Fibroblast of skin of left quadriceps (primary cell): ENCODE data around the gene INTS4.
A peak's percentile ranks its signal among the peaks of the same experiment; 100 is the strongest.
"Not testable (repeated sequence)": the region's sequence is repeated elsewhere in the genome, so short reads cannot be mapped to it uniquely, and the experiment has no call there.

Experiments used
- DNase-seq, 2 experiments: peaks; one replicate each; pipeline ENCODE4 v3.0.0-alpha.2; 2013; ENCODE audit warnings: low read depth in 2 of 2

INTS4 gene

DNA sequence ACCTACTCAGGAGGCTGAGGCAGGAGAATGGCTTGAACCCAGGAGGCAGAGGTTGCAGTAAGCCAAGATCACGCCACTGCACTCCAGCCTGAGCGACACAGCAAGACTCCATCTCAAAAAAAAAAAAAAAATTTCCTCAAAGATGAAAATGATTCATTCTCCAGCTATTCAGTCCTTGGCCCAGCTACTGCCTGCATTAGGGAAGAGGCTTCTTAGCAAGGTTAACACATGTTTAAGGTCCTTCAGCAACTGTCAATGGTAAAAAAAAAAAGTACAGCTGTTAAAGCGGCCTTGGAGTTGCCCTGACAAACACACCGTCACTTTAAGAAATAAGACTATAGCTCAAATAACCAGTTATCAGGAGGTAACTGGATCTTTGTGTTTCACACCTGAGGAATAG, 116.2 kb downstream of the INTS4 start:
- peak; percentile 71 to 74 for DNase-seq

DNA sequence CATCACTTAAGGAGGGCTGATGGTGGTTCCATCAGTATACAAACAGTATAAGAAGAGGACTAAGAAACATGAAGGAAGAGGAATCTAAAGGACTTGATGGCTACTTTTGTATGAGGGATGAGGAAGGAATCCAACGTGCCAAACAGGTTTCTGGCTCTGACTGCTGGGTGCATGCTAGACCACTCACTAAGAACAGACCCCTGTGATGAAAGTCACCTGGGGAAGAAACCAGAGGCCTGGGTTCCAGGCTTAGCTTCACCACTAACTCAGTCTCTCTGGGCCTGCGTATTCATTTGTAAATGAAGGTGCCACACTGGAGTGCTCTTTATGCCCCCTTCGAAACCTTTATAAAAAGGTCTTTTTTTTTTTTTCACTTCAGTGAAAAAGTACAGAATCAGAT, 118.4 kb downstream of the INTS4 start:
- no peak for DNase-seq

- DNase-seq = no peak
These were observed 120.3 kb downstream of the INTS4 start for GRCh38 chr11:77874206-77874605.

- DNase-seq = no peak
These were observed 121.1 kb downstream of the INTS4 start for GRCh38 chr11:77873345-77873744.

GRCh38 chr11:77871855-77872254, 122.6 kb downstream of the INTS4 start:
- DNase-seq = no peak

- DNase-seq = no peak
These were observed 125.7 kb downstream of the INTS4 start for GRCh38 chr11:77868744-77869143.

GRCh38 chr11:77866336-77866735, 128.1 kb downstream of the INTS4 start:
- DNase-seq = no peak

- DNase-seq = no peak
These were observed 128.7 kb downstream of the INTS4 start for GRCh38 chr11:77865805-77866204.

DNA sequence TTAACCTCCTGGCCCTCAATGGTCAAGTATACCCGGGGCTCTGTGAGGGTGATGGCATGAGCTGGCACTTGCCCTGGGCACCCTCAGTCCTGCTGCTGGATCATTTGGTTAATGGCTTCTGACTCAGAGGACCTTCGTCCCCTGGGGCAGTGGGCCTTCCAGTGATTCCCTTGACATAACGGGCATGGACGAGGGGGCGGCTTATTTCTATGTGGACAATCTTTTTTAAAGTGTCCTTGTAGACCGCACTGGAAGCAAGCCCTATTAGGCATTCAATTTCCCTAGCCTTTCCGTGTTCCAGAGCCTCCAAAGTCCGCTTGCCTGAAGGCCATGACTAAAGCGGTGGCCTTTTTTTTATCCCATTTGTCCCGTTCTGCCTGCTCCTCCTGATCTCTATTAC, 133.0 kb downstream of the INTS4 start:
- not testable (repeated sequence) for DNase-seq

- DNase-seq = not testable (repeated sequence)
These were observed 136.5 kb downstream of the INTS4 start for GRCh38 chr11:77857906-77858457.

- DNase-seq = no peak
These were observed 139.6 kb downstream of the INTS4 start for GRCh38 chr11:77854838-77855237.

GRCh38 chr11:77851503-77851902, 143.0 kb downstream of the INTS4 start:
- DNase-seq = no peak

- not testable (repeated sequence) for DNase-seq
These were observed 150.8 kb downstream of the INTS4 start for GRCh38 chr11:77843700-77844099.

- DNase-seq = no peak
These were observed 151.9 kb downstream of the INTS4 start for GRCh38 chr11:77842441-77843121.

DNA sequence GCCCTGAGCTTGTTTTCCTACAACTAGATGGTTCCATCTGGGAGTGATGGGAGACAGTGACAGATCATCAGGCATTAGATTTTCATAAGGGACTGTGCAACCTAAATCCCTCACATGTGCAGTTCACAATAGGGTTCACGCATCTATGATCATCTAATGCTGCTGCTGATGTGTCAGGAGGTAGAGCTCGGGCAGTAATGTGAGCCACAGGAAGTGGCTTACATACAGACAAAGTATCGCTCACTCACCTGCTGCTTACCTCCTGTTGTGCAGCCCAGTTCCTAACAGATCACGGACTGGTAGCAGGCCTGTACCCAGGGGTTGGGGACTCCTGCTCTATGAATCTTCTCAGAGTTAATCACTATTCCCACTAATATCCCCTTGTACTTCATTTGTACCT, 161.2 kb downstream of the INTS4 start:
- DNase-seq = no peak

- DNase-seq = no peak
These were observed 165.5 kb downstream of the INTS4 start for GRCh38 chr11:77828926-77829325.
